ENCODE results near the gene CTTNBP2NL. TPM values are rescaled to one million over a fixed set of nuclear protein-coding genes. Genes with fewer than 3 reads are reported as not detected.

The CTTNBP2NL gene
- total RNA-seq, 1 donor: 32.2 TPM

- H3K27me3 ChIP-seq (ENCODE audit: insufficient read depth, low read length): no peaks in the 10 kb centered on the region
- peak overlapping the region; percentile 83 for H2AFZ ChIP-seq (ENCODE audit: low read length)
- TF ChIP-seq CTCF (IDR thresholded peaks at IDR 0.05; ENCODE audit: extremely low read depth, low read depth, low read length): peak; percentile 79
- no peaks in the 10 kb centered on the region for H4K20me1 ChIP-seq (ENCODE audit: insufficient read depth, low read length)
- no peaks in the 10 kb centered on the region for H3K9me3 ChIP-seq (ENCODE audit: low read depth, low read length)
- no peaks in the 10 kb centered on the region for H3K79me2 ChIP-seq (ENCODE audit: insufficient read depth, low read length)
- peak; percentile 95 for DNase-seq (ENCODE audit: insufficient read length, low spot score, missing footprints)
- no peaks in the 10 kb centered on the region for H3K36me3 ChIP-seq (ENCODE audit: insufficient read depth, low read length)
- H3K4me3 ChIP-seq (ENCODE audit: insufficient read depth, low read length): peak overlapping the region; percentile 76
- peaks cover 16% of the 10 kb centered on the region for H3K4me1 ChIP-seq (ENCODE audit: insufficient read depth, low read length)
- no peak overlapping the region for H3K27ac ChIP-seq (ENCODE audit: low read depth, low read length)
- peak overlapping the region; percentile 70 for H3K4me2 ChIP-seq (ENCODE audit: insufficient read depth, low read length)
These were observed 106.0 kb downstream of the CTTNBP2NL start for GRCh38 chr1:112501810-112502641.

GRCh38 chr1:112502826-112503225, 106.8 kb downstream of the CTTNBP2NL start:
- DNase-seq (ENCODE audit: insufficient read length, low spot score, missing footprints): peak; percentile 80
- H3K4me1 ChIP-seq (ENCODE audit: insufficient read depth, low read length): peaks cover 19% of the 10 kb centered on the region
- no peaks in the 10 kb centered on the region for H3K9me3 ChIP-seq (ENCODE audit: low read depth, low read length)
- no peak overlapping the region for H2AFZ ChIP-seq (ENCODE audit: low read length)
- H3K4me2 ChIP-seq (ENCODE audit: insufficient read depth, low read length): peak overlapping the region; percentile 70
- no peaks in the 10 kb centered on the region for H3K79me2 ChIP-seq (ENCODE audit: insufficient read depth, low read length)
- no peaks in the 10 kb centered on the region for H3K27me3 ChIP-seq (ENCODE audit: insufficient read depth, low read length)
- H3K4me3 ChIP-seq (ENCODE audit: insufficient read depth, low read length): no peak overlapping the region
- H3K36me3 ChIP-seq (ENCODE audit: insufficient read depth, low read length): no peaks in the 10 kb centered on the region
- no peaks in the 10 kb centered on the region for H4K20me1 ChIP-seq (ENCODE audit: insufficient read depth, low read length)
- no peak for TF ChIP-seq CTCF (IDR thresholded peaks at IDR 0.05; ENCODE audit: extremely low read depth, low read depth, low read length)
- H3K27ac ChIP-seq (ENCODE audit: low read depth, low read length): no peak overlapping the region

GRCh38 chr1:112504001-112504660, 108.1 kb downstream of the CTTNBP2NL start:
- Histone ChIP-seq H3K27ac (ENCODE audit: low read depth, low read length) (no peak overlapping the region), H3K4me3 (ENCODE audit: insufficient read depth, low read length) (no peak overlapping the region), H2AFZ (ENCODE audit: low read length) (no peak overlapping the region), H3K9me3 (ENCODE audit: low read depth, low read length) (no peaks in the 10 kb centered on the region), H3K27me3 (ENCODE audit: insufficient read depth, low read length) (peaks cover 3% of the 10 kb centered on the region), H3K4me1 (ENCODE audit: insufficient read depth, low read length) (peaks cover 27% of the 10 kb centered on the region), H3K4me2 (ENCODE audit: insufficient read depth, low read length) (no peak overlapping the region), H4K20me1 (ENCODE audit: insufficient read depth, low read length) (no peaks in the 10 kb centered on the region), H3K36me3 (ENCODE audit: insufficient read depth, low read length) (no peaks in the 10 kb centered on the region), H3K79me2 (ENCODE audit: insufficient read depth, low read length) (no peaks in the 10 kb centered on the region)
- TF ChIP-seq CTCF (IDR thresholded peaks at IDR 0.05; ENCODE audit: extremely low read depth, low read depth, low read length): no peak
- DNase-seq (ENCODE audit: insufficient read length, low spot score, missing footprints): no peak
